PC-9 (cell line): ENCODE measurements around the gene TNP2. TPM values are rescaled to one million over a fixed set of nuclear protein-coding genes. Genes with fewer than 3 reads are reported as not detected.
A peak's percentile ranks its signal among the peaks of the same experiment; 100 is the strongest.

ENCODE experiments used
- BruUV-seq: library from RNA; stranded (reverse); fragments of 400-500 nt; replicated peaks from 2 replicates; lab custom pipeline; 2021; lab: Mats Ljungman, UMichigan
- CTCF ChIA-PET: fragments of 300-600 bp; sonication (Branson Sonifier 250); formaldehyde crosslinking; loops from one replicate; lab custom pipeline; 2022; ENCODE audit warnings: antibody characterized with exemption; lab: Charles Lee
- POLR2A ChIA-PET: fragments of 300-600 bp; sonication (Branson Sonifier 250); formaldehyde crosslinking; loops from one replicate; lab custom pipeline; 2022; ENCODE audit warnings: antibody characterized with exemption; ENCODE audit not compliant: unreplicated experiment; lab: Charles Lee
- DNase-seq, 2 experiments: peaks; one replicate each; pipeline versions ENCODE4 v3.0.0 to v3.0.0-alpha.2; 2015 to 2022; ENCODE audit warnings: mixed read lengths in 1 of 2
- H2AFZ ChIP-seq: fragments of 200-600 bp; sonication (generic); 2 replicates; pipeline ENCODE4 v1.8.1; 2017; ENCODE audit warnings: antibody characterized with exemption
- H3F3A ChIP-seq: fragments of 200-600 bp; sonication (generic); 2 replicates; pipeline ENCODE4 v1.8.1; 2017; ENCODE audit warnings: antibody characterized with exemption, mild to moderate bottlenecking, low read depth; ENCODE audit not compliant: insufficient read depth
- H3K27ac ChIP-seq: fragments of 200-600 bp; sonication (generic); 2 replicates; pipeline ENCODE4 v1.6.1; 2016; ENCODE audit warnings: mixed run types
- H3K27me3 ChIP-seq: fragments of 200-600 bp; sonication (generic); 2 replicates; pipeline ENCODE4 v1.6.1; 2016; ENCODE audit warnings: low read depth, mixed run types; ENCODE audit not compliant: insufficient read depth
- H3K36me3 ChIP-seq: fragments of 200-600 bp; sonication (generic); 2 replicates; pipeline ENCODE4 v1.6.1; 2016; ENCODE audit warnings: low read depth, mixed run types
- H3K4me1 ChIP-seq: fragments of 200-600 bp; sonication (generic); replicated peaks from 2 replicates; pipeline ENCODE4 v1.6.1; 2016; ENCODE audit warnings: mixed run types; ENCODE audit not compliant: insufficient read depth
- H3K4me2 ChIP-seq: fragments of 200-600 bp; sonication (generic); 2 replicates; pipeline ENCODE4 v1.6.1; 2017; ENCODE audit warnings: mixed run types
- H3K4me3 ChIP-seq: fragments of 200-600 bp; sonication (generic); 2 replicates; pipeline ENCODE4 v1.6.1; 2016; ENCODE audit warnings: mixed run types
- H3K79me2 ChIP-seq: fragments of 200-600 bp; sonication (generic); 2 replicates; pipeline ENCODE4 v1.6.1; 2017; ENCODE audit warnings: low read depth, mixed run types
- H3K9me2 ChIP-seq: fragments of 200-600 bp; sonication (generic); 2 replicates; pipeline ENCODE4 v1.8.1; 2017; ENCODE audit warnings: mild to moderate bottlenecking; ENCODE audit not compliant: insufficient read depth
- H3K9me3 ChIP-seq: fragments of 200-600 bp; sonication (generic); 2 replicates; pipeline ENCODE4 v1.8.1; 2016; ENCODE audit warnings: low read depth; ENCODE audit not compliant: insufficient read depth
- H4K20me1 ChIP-seq: fragments of 200-600 bp; sonication (generic); 2 replicates; pipeline ENCODE4 v1.8.1; 2017; ENCODE audit not compliant: insufficient read depth
- CTCF ChIP-seq: fragments of 200-600 bp; sonication (generic); conservative IDR thresholded peaks from 2 replicates; pipeline ENCODE4 v1.6.1; 2017; ENCODE audit warnings: mixed run types, antibody characterized with exemption, mild to moderate bottlenecking, moderate library complexity
- EZH2 ChIP-seq: fragments of 200-600 bp; sonication (generic); IDR thresholded peaks from 2 replicates; pipeline ENCODE4 v1.8.0; 2017; ENCODE audit warnings: antibody characterized with exemption, low read depth
- intact Hi-C: fragments of 100-400 bp; cut with micrococcal nuclease; formaldehyde crosslinking; loops from one replicate; pipeline ENCODE4 v1.10.0; 2022; ENCODE audit not compliant: unreplicated experiment
- microRNA-seq: library from miRNA; unstranded; fragments of <30 nt; microRNA quantifications from one replicate; pipeline ENCODE4 v1.2.0, GENCODE V29; 2021; ENCODE audit warnings: borderline number of aligned reads, borderline replicate concordance
- total RNA-seq: library from RNA; stranded (reverse); gene quantifications from 2 replicates; pipeline ENCODE4 v1.2.3, GENCODE V29; 2021

The TNP2 gene
- total RNA-seq, 1 experiment from 2014 or later = not detected

GRCh38 chr16:11218604-11218962 lies 50.5 kb downstream of the TNP2 start:
- H3K4me1 ChIP-seq = no peaks in the 10 kb centered on the region
- no peaks in the 10 kb centered on the region for H3K27me3 ChIP-seq
- H3K9me3 ChIP-seq = peaks cover 13% of the 10 kb centered on the region
- H3K27ac ChIP-seq = no peak overlapping the region
- H2AFZ ChIP-seq = no peak overlapping the region
- H3K79me2 ChIP-seq = no peaks in the 10 kb centered on the region
- DNase-seq = no peak
- ChIA-PET POLR2A (interaction anchor here (0.7 kb wide), 1 partner anchor 1263 kb away, joined by 3 read pairs; no protein-coding TSS in a partner anchor), CTCF (interaction anchor here (0.8 kb wide), 1 partner anchor 235 kb away, joined by 9 read pairs; no protein-coding TSS in a partner anchor)
- H3F3A ChIP-seq = no peaks in the 10 kb centered on the region
- no peak overlapping the region for H3K4me2 ChIP-seq
- no TSS peak for BruUV-seq
- H3K36me3 ChIP-seq = no peaks in the 10 kb centered on the region
- H3K4me3 ChIP-seq = no peak overlapping the region
- H3K9me2 ChIP-seq = no peaks in the 10 kb centered on the region
- no peak for TF ChIP-seq EZH2
- TF ChIP-seq CTCF = peak; percentile 77
- no peaks in the 10 kb centered on the region for H4K20me1 ChIP-seq
- intact Hi-C loops = no loop called here

Small RNA genes lying within 50 kb of the gene (microRNA-seq; reads per million reads assigned to microRNA genes)
- gene MIR548H2 = not detected

Other genes with a start within 250 kb of the TNP2 start
- gene SOCS1, start 13.1 kb downstream of the TNP2 start, total RNA-seq = 4.6 and 6.7 TPM in 2 replicates
- not detected in 2 replicates for gene PRM3, start 4.3 kb upstream of the TNP2 start, total RNA-seq
- gene PRM2, start 7.2 kb upstream of the TNP2 start, total RNA-seq = not detected in 2 replicates
- not detected in 2 replicates for gene PRM1, start 12.0 kb upstream of the TNP2 start, total RNA-seq
- gene RMI2, start 76.1 kb upstream of the TNP2 start, total RNA-seq = 29.0 and 38.0 TPM in 2 replicates